Chondrocyte (in vitro differentiated cells): ENCODE data around the gene ANXA6. TPM values are rescaled to one million over a fixed set of nuclear protein-coding genes. Genes with fewer than 3 reads are reported as not detected.
A peak's percentile ranks its signal among the peaks of the same experiment; 100 is the strongest.

ENCODE experiments used
- DNase-seq: peaks from one replicate; pipeline ENCODE4 v3.0.0; 2021; ENCODE audit warnings: mixed read lengths, low spot score
- H3K27ac Mint-ChIP-seq: one replicate; pipeline ENCODE4 v1.8.0; 2021; ENCODE audit warnings: mild to moderate bottlenecking, moderate library complexity, mixed read lengths; ENCODE audit not compliant: unreplicated experiment
- H3K27me3 Mint-ChIP-seq: 2 replicates; pipeline ENCODE4 v1.8.0; 2021; ENCODE audit warnings: low read depth, mixed read lengths
- H3K36me3 Mint-ChIP-seq: 2 replicates; pipeline ENCODE4 v1.8.0; 2021; ENCODE audit warnings: low read depth, mixed read lengths
- H3K4me1 Mint-ChIP-seq: 2 replicates; pipeline ENCODE4 v1.8.0; 2021; ENCODE audit warnings: low read depth, mild to moderate bottlenecking, mixed read lengths
- H3K4me3 Mint-ChIP-seq: one replicate; pipeline ENCODE4 v1.8.0; 2021; ENCODE audit warnings: mild to moderate bottlenecking, moderate library complexity, mixed read lengths; ENCODE audit not compliant: unreplicated experiment
- H3K9me3 Mint-ChIP-seq: 2 replicates; pipeline ENCODE4 v1.8.0; 2021; ENCODE audit warnings: low read depth, mixed read lengths
- total RNA-seq: library from RNA; stranded (reverse); gene quantifications from 3 replicates; pipeline ENCODE4 v1.2.1, GENCODE V29; 2021
- TF ChIP-seq, protein P1 (sequence below): fragments of 200-600 bp; sonication (generic); IDR thresholded peaks from 2 replicates; pipeline ENCODE4 v1.5.0; 2021; ENCODE audit warnings: antibody characterized with exemption, mild to moderate bottlenecking, moderate library complexity

Gene ANXA6
- total RNA-seq, 1 donor from 2014 or later: 450 TPM

DNA sequence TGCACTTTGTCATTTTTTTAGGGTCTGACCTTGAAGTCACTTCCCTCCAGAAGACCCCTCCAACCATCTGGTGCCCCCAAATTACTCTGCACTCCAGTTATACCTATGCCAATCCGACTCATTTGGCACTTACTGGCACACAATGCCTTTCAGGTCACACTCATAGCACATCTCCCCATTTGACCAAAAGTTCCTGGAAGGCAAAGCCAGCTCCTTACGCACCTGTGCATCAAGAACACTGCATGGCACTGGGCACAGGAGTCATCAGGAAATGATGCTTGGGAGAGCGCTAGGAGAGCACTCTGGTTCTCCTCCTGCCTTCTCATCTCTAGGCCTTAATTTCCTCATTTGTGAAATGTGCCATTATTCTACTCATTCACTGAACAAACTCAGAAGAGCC is 79.6 kb downstream of the ANXA6 start:
- Mint-ChIP-seq H3K4me3 (no peak overlapping the region), H3K4me1 (peaks cover 72% of the 10 kb centered on the region), H3K36me3 (peaks cover 4% of the 10 kb centered on the region), H3K9me3 (no peaks in the 10 kb centered on the region), H3K27ac (no peak overlapping the region), H3K27me3 (no peaks in the 10 kb centered on the region)
- TF ChIP-seq, protein P1, sequence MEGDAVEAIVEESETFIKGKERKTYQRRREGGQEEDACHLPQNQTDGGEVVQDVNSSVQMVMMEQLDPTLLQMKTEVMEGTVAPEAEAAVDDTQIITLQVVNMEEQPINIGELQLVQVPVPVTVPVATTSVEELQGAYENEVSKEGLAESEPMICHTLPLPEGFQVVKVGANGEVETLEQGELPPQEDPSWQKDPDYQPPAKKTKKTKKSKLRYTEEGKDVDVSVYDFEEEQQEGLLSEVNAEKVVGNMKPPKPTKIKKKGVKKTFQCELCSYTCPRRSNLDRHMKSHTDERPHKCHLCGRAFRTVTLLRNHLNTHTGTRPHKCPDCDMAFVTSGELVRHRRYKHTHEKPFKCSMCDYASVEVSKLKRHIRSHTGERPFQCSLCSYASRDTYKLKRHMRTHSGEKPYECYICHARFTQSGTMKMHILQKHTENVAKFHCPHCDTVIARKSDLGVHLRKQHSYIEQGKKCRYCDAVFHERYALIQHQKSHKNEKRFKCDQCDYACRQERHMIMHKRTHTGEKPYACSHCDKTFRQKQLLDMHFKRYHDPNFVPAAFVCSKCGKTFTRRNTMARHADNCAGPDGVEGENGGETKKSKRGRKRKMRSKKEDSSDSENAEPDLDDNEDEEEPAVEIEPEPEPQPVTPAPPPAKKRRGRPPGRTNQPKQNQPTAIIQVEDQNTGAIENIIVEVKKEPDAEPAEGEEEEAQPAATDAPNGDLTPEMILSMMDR: no peak
- no peak for DNase-seq

DNA sequence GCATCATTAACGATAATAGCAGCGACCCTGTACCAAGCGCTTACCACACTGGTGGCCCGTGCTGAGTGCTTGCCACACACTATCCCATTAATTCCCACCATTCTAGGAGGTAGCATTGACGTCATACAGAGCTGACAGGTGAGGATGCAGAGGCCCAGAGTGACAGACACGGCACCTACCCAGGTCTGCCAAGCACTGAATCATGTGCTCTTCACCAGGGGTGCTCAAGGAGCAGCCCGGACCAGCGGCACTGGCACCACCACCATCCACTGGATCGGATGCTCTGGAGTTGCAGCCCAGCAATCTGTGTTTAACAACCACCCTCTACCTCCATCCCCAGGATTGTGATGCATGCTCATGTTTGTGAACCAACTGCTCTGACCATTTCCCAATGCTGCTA is 80.2 kb downstream of the ANXA6 start:
- peaks cover 4% of the 10 kb centered on the region for H3K36me3 Mint-ChIP-seq
- no peaks in the 10 kb centered on the region for H3K27me3 Mint-ChIP-seq
- H3K4me1 Mint-ChIP-seq: peaks cover 72% of the 10 kb centered on the region
- DNase-seq: no peak
- no peak overlapping the region for H3K4me3 Mint-ChIP-seq
- no peak overlapping the region for H3K27ac Mint-ChIP-seq
- TF ChIP-seq, protein P1: no peak
- no peaks in the 10 kb centered on the region for H3K9me3 Mint-ChIP-seq

DNA sequence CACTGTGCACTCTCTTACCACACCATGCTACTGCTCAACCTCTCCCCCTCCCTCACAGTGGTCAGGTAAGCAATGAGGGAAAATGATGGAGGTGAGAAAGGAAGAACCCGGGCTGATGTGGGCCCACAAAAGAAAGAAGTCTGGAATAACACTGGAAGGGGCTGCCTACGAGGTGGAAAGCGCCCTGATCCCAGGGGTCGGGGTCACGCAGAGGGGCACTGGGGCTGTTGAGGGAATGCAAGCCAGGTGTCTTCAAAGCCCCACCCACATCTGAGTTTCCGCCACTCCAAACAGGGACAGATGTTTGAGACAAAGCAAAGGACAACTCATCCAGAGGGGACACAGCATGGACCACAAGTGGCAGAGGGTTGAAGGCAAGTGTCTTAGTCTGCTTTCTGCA is 81.0 kb downstream of the ANXA6 start:
- DNase-seq: no peak
- Mint-ChIP-seq H3K4me3 (no peak overlapping the region), H3K36me3 (peaks cover 4% of the 10 kb centered on the region), H3K4me1 (peaks cover 73% of the 10 kb centered on the region), H3K27ac (peak overlapping the region; percentile 80), H3K9me3 (no peaks in the 10 kb centered on the region), H3K27me3 (no peaks in the 10 kb centered on the region)
- TF ChIP-seq, protein P1: no peak

DNA sequence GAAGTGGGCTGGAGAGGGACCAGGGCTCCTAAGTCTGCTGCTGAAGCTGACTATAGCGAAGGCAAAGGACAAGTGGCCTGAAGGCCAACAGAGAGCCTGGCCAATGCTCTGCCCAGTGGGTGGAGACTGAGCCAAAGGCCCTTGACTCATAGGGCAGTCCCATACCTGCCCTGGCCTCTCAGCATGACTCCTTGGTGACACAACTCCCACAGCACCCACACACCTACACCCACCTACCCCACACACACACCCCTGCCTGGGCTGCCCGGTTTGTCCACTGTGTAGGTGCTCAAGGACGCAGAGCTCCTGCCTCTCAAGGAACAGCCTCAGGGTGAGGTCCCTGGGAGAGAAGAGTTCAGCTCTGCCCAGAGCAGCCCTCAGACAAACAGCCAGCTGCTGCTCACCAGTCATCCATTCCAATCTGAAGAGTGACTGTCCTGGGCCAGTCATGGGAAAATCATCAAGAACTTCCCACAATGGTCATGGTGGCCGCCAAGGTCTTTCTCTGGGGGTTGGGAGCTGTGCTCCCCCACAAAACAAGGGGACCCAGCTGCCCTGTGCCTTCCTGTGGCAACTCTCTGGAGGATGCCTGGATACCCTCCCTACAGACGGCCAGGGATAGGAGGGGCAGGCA is 81.8 kb downstream of the ANXA6 start:
- TF ChIP-seq, protein P1: no peak
- H3K4me1 Mint-ChIP-seq: peaks cover 78% of the 10 kb centered on the region
- H3K9me3 Mint-ChIP-seq: no peaks in the 10 kb centered on the region
- H3K36me3 Mint-ChIP-seq: peaks cover 4% of the 10 kb centered on the region
- H3K27ac Mint-ChIP-seq: peak overlapping the region; percentile 80
- no peak overlapping the region for H3K4me3 Mint-ChIP-seq
- no peak for DNase-seq
- H3K27me3 Mint-ChIP-seq: no peaks in the 10 kb centered on the region

DNA sequence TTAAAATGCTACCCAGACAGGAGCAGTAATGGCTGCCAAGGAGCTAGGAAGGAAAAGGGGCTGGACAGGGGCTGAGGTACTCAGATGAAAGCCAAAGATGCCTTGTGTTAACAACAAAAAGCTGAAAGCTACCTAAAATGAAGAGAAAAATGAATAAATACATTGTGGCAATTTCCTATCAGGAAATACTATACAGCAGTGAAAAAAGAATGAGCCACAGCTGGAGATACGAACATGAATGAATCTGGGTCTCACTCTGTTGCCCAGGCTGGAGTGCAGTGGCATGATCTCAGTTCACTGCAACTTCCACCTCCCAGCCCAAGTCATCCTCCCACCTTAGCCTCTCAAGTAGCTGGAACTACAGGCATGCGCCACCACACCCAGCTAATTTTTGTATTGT is 83.0 kb downstream of the ANXA6 start:
- H3K9me3 Mint-ChIP-seq: no peaks in the 10 kb centered on the region
- H3K4me3 Mint-ChIP-seq: no peak overlapping the region
- H3K27ac Mint-ChIP-seq: peak overlapping the region; percentile 95
- peaks cover 79% of the 10 kb centered on the region for H3K4me1 Mint-ChIP-seq
- H3K36me3 Mint-ChIP-seq: peaks cover 4% of the 10 kb centered on the region
- no peaks in the 10 kb centered on the region for H3K27me3 Mint-ChIP-seq
- no peak for DNase-seq
- TF ChIP-seq, protein P1: no peak
